Measurements from ENCODE around the gene PPARD. TPM values are rescaled to one million over a fixed set of nuclear protein-coding genes. Genes with fewer than 3 reads are reported as not detected.

The PPARD gene
- total RNA-seq, 6 experiments from 2014 or later, result 39.0 to 46.4 (median 41.2) TPM

DNA sequence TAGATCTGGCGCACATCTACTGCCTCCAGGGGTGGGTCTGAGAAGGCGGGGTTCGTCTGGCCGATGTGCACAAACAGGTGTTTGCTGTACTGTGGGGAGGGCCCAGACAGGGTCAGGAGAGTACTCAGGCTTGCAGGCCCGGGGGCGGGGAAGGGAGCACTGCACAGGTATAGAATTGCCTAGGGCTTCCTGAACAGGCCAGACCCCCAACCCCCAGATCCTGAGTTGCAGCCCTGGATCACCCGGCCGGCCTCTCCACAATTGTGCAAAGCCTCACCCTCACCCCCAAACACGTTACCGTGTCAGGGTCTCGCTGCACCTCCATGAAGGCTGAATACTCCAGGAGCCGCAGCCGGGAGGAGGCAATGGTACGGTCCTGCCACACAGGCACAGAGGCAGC, 133.6 kb downstream of the PPARD start:
- Mint-ChIP-seq H3K4me3 (no peak overlapping the region), H3K36me3 (ENCODE audit: low read depth) (peaks cover 5% of the 10 kb centered on the region), H3K9me3 (no peaks in the 10 kb centered on the region), H3K27ac (no peak overlapping the region), H3K4me1 (ENCODE audit: low read depth) (peaks cover 16% of the 10 kb centered on the region), H3K27me3 (ENCODE audit: insufficient read depth) (peaks cover 15% of the 10 kb centered on the region; the same call in 1 of the 2 replicates)
- DNase-seq, result no peak
- no peak for TF ChIP-seq CTCF (IDR thresholded peaks at IDR 0.05)

DNA sequence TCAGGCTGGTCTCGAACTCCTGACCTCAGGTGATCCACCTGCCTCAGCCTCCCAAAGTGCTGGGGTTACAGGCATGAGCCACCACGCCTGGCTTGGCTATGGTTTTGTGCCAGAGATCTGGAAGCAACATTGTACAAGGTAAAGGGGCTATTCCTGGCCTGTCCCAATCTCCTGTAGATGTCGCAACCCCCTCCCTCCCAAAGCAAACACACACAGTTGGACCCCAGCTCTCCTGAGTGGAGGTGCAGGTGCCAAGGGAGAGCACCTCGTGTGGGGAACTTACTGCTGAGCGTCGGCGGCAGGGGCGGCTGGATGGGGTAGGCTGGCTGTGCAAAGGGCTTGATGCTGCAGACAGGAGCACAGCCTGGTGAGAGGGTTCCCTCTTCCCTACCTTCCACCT, 134.7 kb downstream of the PPARD start:
- TF ChIP-seq CTCF (IDR thresholded peaks at IDR 0.05), result no peak
- Mint-ChIP-seq H3K4me1 (ENCODE audit: low read depth) (peaks cover 5% of the 10 kb centered on the region), H3K9me3 (no peaks in the 10 kb centered on the region), H3K27ac (no peak overlapping the region), H3K36me3 (ENCODE audit: low read depth) (no peaks in the 10 kb centered on the region; the same call in 1 of the 2 replicates), H3K27me3 (ENCODE audit: insufficient read depth) (peaks cover 14% of the 10 kb centered on the region; the same call in 1 of the 2 replicates), H3K4me3 (no peak overlapping the region)
- DNase-seq, result no peak

Small RNA genes lying within 50 kb of the gene (microRNA-seq; reads per million reads assigned to microRNA genes)
- 5.4 reads per million for gene MIR7111

Other genes with a start within 250 kb of the PPARD start
- gene TCP11, start 201.2 kb upstream of the PPARD start, total RNA-seq (2021; fragmentation: NEBNext Ultra II Directional; extraction: Animal tissue kit (Norgen Biotek cat#: 25700)), result under 1 TPM; 0.31 to 0.70 (median 0.37) TPM
- gene SCUBE3, start 128.6 kb upstream of the PPARD start, total RNA-seq (2021; fragmentation: NEBNext Ultra II Directional; extraction: Animal tissue kit (Norgen Biotek cat#: 25700)), result 10 to 100 TPM; 37.0 to 75.0 (median 44.3) TPM
- gene ZNF76, start 82.8 kb upstream of the PPARD start, total RNA-seq (2021; fragmentation: NEBNext Ultra II Directional; extraction: Animal tissue kit (Norgen Biotek cat#: 25700)), result 10 to 100 TPM; 12.7 to 17.1 (median 16.4) TPM
- gene DEF6, start 44.7 kb upstream of the PPARD start, total RNA-seq (2021; fragmentation: NEBNext Ultra II Directional; extraction: Animal tissue kit (Norgen Biotek cat#: 25700)), result 1 to 10 TPM; 2.8 to 4.8 (median 3.6) TPM
- gene FANCE, start 109.8 kb downstream of the PPARD start, total RNA-seq (2021; fragmentation: NEBNext Ultra II Directional; extraction: Animal tissue kit (Norgen Biotek cat#: 25700)), result 10 to 100 TPM in 1 of 6 experiments, 1 to 10 TPM in 5; 7.2 to 10.7 (median 9.2) TPM
- 1,000 to 10,000 TPM; 1,220 to 1,355 (median 1,285) TPM for gene RPL10A, start 125.8 kb downstream of the PPARD start, total RNA-seq (2021; fragmentation: NEBNext Ultra II Directional; extraction: Animal tissue kit (Norgen Biotek cat#: 25700))
- 10 to 100 TPM; 34.2 to 39.5 (median 36.5) TPM for gene TEAD3, start 154.5 kb downstream of the PPARD start, total RNA-seq (2021; fragmentation: NEBNext Ultra II Directional; extraction: Animal tissue kit (Norgen Biotek cat#: 25700))
- not detected for gene TULP1, start 170.3 kb downstream of the PPARD start, total RNA-seq (2021; fragmentation: NEBNext Ultra II Directional; extraction: Animal tissue kit (Norgen Biotek cat#: 25700))

Measured in HFFc6 (cell line).